Right kidney (tissue), 9 donors: ENCODE results near the gene FPR2.
A peak's percentile ranks its signal among the peaks of the same experiment; 100 is the strongest.
"Not testable (repeated sequence)": the region's sequence is repeated elsewhere in the genome, so short reads cannot be mapped to it uniquely, and the experiment has no call there.

ENCODE experiments used
- DNase-seq: peaks from one replicate; pipeline ENCODE4 v3.0.0-alpha.2; 2016
- long read RNA-seq, 8 donors: transcript quantifications; one replicate each; lab custom pipeline, GENCODE V29; 2026

FPR2 gene
- long read RNA-seq, donor 1 = 0 reads
- long read RNA-seq, donor 2 = 0 reads
- long read RNA-seq, donor 3 = 0 reads
- long read RNA-seq, donor 4 = 0 reads
- long read RNA-seq, donor 5 = 0 reads
- long read RNA-seq, donor 6 = 0 reads
- long read RNA-seq, donor 7 = 0 reads
- long read RNA-seq, donor 8 = 0 reads

DNA sequence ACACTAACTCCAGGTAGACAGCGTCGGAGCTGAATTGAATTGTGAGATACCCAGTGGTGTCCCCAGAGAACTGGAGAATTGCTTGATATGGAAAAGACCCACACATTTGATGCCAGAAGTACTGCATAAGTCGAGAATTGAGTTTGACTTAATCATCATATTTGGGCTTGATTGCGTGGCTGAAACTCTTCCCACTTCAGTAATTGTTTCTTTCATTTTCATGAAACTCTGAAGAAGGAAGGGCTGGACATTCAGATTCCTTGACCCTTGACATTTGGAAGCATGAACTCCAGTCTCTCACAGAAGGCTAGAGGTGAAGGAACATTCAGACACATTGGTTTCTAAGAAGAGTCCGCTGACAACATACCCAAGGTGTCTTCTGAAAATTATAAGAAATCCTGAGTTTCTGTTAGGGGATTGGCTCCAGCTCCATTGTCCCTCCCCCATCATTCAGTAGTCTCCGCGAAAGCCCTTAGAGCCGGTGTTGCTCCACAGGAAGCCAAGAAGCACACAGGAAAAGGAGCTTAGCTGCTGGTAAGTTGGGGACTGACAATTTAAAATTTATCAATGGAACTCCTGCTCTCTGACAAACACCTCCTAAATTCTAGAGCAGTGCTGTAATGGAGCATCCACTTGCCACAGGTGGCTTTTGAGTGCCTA, at the start of gene FPR2:
FPR2 (plus strand) TSS at position 484 of the 660 bp plus-strand sequence. CDS start 7,479 bp downstream, outside the sequence.
- no peak for DNase-seq

DNA sequence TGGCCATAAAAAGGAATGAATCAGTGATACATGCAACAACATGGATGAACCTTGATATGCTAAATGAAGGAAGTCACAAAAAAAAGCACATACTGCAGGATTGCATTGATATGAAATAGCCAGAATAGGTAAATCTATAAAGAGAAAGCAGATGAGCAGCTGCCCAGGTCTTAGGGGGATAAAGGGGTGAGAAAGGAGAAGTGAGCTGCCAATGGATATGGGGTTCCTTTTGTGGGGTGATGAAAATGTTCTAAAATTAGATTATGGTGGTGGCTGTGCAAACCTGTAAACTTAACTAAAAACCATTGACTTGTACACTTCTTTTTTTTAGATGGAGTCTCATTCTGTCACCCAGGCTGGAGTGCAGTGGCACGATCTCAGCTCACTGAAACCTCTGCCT, 49.3 kb upstream of the FPR2 start:
- DNase-seq = no peak

DNA sequence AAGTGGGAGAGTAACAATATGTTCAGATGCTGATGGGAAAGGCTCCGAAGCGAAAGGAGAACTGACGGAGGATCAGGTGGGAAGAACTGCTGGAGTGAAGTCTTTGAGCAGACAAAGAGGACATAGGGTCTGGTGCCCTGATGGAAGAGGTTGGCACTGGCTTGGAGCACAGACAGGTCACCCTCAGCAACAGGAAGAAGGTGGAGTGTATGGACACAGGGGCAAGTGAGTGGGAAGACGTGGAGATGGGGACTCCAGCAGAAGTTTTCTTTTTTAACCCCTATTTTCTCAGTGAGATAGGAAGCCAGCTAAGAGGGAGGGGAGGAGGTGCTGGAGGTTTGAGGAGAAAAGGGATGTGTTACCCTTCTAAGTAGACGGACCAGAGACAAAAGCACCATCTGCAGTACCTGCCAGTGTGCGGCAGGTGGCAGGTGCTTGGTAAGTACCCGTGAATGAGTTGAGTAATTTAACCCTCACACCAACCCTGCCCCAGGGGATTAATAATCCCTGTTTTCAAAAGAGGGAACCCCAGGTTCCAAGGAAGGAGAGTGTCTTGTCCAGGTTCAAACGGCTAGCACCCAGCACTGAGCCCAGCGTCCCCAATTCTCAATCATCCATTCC, 48.4 kb upstream of the FPR2 start:
- DNase-seq = no peak

GRCh38 chr19:51713319-51714285, 47.4 kb upstream of the FPR2 start:
- no peak for DNase-seq

GRCh38 chr19:51714848-51715247, 46.1 kb upstream of the FPR2 start:
- DNase-seq = no peak

DNA sequence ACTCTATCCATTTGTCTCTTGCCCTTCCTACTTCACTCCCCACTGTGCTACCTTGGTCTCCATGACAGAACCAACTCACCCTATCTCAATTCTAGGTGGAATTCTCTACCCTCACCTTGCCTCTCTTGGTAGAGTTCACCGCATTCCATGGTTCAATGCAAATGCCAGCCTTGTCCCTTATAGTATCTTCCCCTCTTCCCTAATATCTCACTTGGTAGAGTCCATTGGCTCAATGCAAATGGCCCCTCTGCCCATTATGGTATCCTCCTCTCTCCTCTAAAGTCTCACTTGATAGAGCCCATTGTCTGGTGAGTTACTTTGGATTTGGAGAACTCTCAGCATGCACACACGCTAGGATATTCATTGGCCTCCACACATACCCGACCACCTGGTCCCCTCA, 45.1 kb upstream of the FPR2 start:
- DNase-seq = no peak

GRCh38 chr19:51716925-51717324, 44.1 kb upstream of the FPR2 start:
- no peak for DNase-seq

DNA sequence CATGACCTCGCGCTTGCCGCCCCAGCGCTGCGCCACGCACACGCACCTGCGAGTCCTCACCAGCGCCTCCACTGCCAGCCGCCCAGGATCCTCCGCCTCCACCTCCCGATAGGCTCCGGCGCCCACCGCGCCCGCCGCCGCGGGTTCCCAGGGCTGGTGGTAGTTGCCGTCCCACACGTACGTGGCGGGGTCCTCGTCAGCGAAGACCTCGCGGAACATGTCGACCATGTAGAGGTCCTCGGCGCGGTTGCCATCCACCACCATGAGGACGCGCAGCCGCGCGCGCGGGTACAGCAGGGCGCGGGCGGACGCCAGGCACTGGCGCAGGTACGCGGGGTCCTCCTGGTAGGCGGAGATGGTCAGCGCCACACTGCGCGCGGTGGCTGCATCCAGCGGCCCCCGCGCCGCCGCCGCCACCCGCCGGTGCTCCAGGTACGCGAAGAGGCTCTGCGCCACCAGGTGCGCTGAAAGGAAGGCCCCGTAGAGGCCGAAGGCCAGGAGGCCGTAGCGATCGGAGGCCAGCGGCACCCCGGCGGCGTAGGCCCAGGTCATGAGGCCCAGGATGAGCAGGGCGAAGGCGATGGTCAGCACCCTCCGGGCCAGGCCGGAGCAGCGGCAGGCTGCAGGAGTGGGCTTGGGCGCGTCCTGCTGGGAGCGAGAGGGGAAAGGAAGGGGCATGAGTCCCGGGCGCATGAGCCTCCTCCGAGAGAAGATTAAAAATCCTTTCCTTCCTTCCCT, 41.6 kb upstream of the FPR2 start:
- DNase-seq = peak; percentile 45

- no peak for DNase-seq
Measured at GRCh38 chr19:51721905-51722304, 39.1 kb upstream of the FPR2 start.

DNA sequence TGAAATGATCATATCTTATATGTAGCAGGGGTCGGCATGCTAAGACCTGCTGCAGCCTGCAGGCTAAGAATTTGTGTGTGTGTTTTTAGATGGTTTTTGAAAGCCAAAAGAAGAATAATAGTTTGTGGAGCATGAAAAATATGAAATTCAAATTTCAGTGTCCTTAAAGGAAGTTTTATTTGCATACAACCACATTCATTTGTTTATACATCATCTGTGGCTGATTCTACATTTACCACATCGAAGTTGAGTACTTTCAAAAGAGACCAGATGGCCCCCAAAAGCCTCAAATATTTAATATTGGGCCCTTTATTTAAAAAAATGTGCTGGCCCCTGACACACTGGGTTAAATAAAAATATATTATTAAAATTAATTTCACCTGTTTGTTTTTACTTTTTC, 38.5 kb upstream of the FPR2 start:
- no peak for DNase-seq

- no peak for DNase-seq
Measured at GRCh38 chr19:51724543-51724942, 36.4 kb upstream of the FPR2 start.

DNA sequence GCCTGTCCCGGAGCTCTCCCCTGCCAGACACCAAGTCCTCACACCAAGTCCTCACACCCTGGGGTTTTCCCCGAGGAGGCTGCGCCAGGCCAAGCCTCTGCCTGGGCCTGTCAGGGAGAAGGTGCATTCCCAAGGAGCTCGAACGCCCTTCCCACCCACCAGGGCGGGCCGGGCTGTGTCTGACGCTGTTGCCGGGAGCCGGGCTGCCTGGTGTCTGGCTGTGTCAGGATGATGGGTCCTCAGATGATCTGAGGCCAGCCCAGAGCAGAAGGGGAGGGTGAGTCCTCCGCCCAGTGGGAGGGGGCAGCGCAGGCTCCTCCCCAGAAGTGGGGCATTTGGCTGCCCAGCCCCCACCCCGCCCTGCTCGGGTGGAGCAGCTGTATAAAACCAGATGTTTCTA, 34.9 kb upstream of the FPR2 start:
- no peak for DNase-seq

DNA sequence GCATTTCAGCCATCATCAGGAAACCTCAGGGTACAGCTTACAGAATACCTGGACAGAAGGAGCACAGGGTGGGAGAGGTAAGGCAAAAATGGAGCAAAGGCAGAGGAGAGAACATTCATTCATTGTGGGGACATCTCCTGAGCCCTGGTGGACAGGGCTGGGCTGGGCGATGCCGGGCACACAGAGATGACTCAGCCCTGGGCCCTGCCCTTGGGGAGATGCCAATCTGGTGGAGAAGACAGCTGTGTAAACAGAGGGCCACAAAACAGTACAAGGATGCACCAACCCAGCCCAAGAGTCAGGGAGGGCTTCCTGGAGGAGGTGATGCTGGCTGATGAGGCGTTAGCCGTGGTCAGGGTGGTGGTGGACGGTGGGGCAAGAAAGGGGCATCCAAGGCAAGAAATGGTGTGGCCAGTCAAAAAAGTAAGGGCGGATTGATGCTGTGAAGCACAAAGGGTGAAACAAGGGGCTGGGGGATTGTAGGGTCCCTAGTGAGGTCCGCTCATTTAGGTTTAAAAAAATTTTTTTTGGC, 33.6 kb upstream of the FPR2 start:
- DNase-seq = no peak

DNA sequence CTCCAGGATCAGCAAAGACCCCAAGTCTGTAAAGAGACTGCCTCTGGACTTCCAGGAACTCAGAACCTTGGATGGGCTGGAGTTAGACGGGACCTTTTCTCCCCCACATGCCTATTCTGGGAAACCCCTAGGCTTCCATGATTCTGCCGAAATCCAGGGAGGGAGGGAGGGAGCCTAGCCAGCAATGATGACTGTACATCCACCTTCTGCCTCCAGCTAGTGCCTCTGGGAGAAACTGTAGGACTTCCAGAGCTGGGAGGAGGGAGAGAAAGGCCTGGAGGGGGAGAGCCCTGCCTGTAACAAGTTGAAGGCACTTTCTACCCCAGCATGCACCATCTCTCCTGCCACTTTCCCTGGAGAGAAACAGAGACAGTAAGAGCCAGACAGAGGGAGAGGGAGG, 31.2 kb upstream of the FPR2 start:
- DNase-seq = no peak

DNA sequence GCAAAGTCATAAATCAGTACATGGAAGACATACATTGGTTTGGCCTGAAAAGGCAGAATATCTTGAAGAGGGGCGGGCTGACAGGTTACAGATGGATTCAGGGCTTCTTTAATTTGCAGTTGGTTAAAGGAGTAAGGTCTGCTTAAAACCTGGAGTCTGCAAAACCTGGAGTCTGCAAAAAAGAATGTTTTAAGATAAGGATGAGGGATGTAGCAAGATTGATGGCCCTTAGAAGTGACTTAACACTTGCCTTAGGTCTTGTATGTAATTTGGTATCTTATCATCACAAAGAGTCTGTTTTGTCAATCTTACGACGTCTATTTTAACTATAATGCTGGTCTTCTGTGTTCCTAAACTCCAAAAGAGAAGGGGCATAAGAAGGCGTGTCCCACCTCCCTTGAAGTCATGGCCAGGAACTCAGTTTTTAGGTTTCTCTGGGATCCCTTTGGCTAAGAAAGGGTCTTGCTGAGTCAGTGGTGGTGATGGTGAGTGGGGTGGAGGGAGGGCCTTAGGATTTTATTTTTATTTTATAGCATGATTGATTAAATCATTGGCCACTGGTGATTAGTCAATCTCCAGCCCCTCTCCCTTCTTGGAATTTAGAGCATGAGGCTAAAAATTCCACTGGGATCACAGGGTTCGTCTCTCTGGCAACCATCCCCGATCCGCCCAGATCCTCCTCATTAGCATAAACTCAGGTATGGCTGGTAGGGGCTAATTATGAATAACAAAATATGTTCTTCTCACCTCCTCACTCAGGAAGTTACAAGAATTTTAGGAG, 27.0 kb upstream of the FPR2 start:
- no peak for DNase-seq

DNA sequence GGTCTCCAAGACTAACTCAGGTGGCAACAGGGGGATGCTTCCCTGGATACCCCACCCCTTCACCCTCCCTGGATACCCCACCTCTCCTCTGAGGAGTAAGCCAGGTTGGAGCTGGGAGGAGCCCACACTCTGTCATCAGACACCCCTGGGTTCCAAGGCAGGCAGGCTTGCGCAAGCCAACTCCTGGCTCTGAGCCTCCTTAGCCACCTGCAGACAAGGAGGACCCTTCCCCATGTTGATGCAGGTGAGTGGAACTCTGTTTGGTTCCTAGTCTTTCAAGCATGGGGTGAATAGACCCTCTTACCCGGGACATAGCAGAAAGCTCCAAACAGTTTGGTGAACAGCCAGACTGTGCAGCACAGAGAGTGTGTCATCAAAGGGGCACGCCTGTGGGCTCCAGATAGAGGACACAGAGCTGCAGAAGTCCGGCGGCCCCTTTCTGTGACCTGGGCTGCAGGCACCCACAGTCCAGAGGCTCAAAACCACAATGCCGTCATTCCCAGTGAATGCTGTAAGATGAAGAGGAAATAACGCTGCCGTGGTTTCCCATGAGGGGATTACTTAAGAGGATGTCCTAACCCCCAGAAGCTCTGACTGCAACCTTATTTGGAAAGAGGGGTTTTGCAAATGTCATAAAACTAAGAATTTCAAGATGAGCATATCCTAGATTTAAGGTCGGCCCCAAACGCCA, 25.1 kb upstream of the FPR2 start:
- no peak for DNase-seq

- no peak for DNase-seq
Measured at GRCh38 chr19:51737389-51737788, 23.6 kb upstream of the FPR2 start.

GRCh38 chr19:51737924-51738323, 23.1 kb upstream of the FPR2 start:
- no peak for DNase-seq

GRCh38 chr19:51738523-51738922, 22.5 kb upstream of the FPR2 start:
- DNase-seq = not testable (repeated sequence)

DNA sequence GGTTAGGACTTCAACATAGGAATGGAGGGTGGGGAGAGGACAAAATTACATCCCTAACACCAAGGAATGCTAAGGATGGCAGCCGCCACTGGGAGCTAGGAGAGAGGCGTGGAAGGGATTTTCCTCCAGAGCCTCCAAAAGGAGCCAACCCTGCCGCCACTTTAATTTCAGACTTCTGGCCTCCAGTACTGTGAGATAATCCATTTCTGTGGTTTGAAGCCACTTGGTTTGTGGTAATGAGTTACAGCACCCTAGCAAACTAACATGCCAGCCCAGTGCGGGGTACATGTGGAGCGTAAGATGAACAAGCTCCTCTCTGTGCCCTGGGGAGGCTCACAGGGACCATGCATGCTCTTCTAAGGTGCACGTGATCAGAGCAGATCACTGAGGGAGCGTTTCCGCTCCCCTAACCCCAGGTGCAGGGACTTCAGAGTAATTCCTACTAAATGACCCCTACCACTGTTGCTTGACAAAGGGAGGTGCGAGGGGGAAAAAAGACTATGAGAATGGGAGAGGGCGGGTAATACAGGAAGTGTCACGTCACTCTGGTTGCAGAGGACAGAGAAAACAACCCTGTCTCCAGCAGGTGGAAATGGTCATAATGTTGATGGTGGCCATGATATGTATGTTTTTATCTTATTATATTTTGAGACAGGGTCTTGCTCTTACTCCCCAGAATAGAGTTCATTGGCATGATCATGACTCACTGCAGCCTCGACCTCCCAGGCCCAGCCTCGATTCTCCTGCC, 21.3 kb upstream of the FPR2 start:
- no peak for DNase-seq
